ENCODE results near the gene PTK6.
"Not testable (repeated sequence)": the region's sequence is repeated elsewhere in the genome, so short reads cannot be mapped to it uniquely, and the experiment has no call there.

PTK6 gene

GRCh38 chr20:63562461-63563224 lies 25.5 kb upstream of the PTK6 start:
- Histone ChIP-seq H3K36me3 (ENCODE audit: control insufficient read depth, insufficient read depth, low read length) (peaks cover 44% of the 10 kb centered on the region), H3K27me3 (replicated peaks; ENCODE audit: control insufficient read depth, insufficient read depth, low read length) (no peaks in the 10 kb centered on the region), H3K4me3 (replicated peaks; ENCODE audit: low read depth, low read length) (no peak overlapping the region)
- no peak for TF ChIP-seq CTCF (IDR thresholded peaks at IDR 0.05; ENCODE audit: insufficient read depth, low read length, poor library complexity, severe bottlenecking)
- DNase-seq (ENCODE audit: extremely low read depth, insufficient read length): no peak

GRCh38 chr20:63561624-63562396 lies 24.6 kb upstream of the PTK6 start:
- no peaks in the 10 kb centered on the region for H3K27me3 ChIP-seq (replicated peaks; ENCODE audit: control insufficient read depth, insufficient read depth, low read length)

GRCh38 chr20:63560856-63561609 lies 23.9 kb upstream of the PTK6 start:
- Histone ChIP-seq H3K4me3 (replicated peaks; ENCODE audit: low read depth, low read length) (no peak overlapping the region), H3K27me3 (replicated peaks; ENCODE audit: control insufficient read depth, insufficient read depth, low read length) (no peaks in the 10 kb centered on the region), H3K36me3 (ENCODE audit: control insufficient read depth, insufficient read depth, low read length) (peaks cover 39% of the 10 kb centered on the region)
- DNase-seq (ENCODE audit: extremely low read depth, insufficient read length): peak; percentile 16
- no peak for TF ChIP-seq CTCF (IDR thresholded peaks at IDR 0.05; ENCODE audit: insufficient read depth, low read length, poor library complexity, severe bottlenecking)

More at GRCh38 chr20:63561624-63562396, 24.6 kb upstream of the PTK6 start:
- Histone ChIP-seq H3K4me3 (replicated peaks; ENCODE audit: low read depth, low read length) (no peak overlapping the region), H3K36me3 (ENCODE audit: control insufficient read depth, insufficient read depth, low read length) (peaks cover 41% of the 10 kb centered on the region)
- no peak for TF ChIP-seq CTCF (IDR thresholded peaks at IDR 0.05; ENCODE audit: insufficient read depth, low read length, poor library complexity, severe bottlenecking)
- DNase-seq (ENCODE audit: extremely low read depth, insufficient read length): no peak

- no peak for TF ChIP-seq CTCF (IDR thresholded peaks at IDR 0.05; ENCODE audit: insufficient read depth, low read length, poor library complexity, severe bottlenecking)
- DNase-seq (ENCODE audit: extremely low read depth, insufficient read length): peak; percentile 22
- Histone ChIP-seq H3K27me3 (replicated peaks; ENCODE audit: control insufficient read depth, insufficient read depth, low read length) (no peaks in the 10 kb centered on the region), H3K36me3 (ENCODE audit: control insufficient read depth, insufficient read depth, low read length) (peaks cover 33% of the 10 kb centered on the region), H3K4me3 (replicated peaks; ENCODE audit: low read depth, low read length) (no peak overlapping the region)
Observed at GRCh38 chr20:63560333-63560805, 23.2 kb upstream of the PTK6 start.

- H3K36me3 ChIP-seq (ENCODE audit: control insufficient read depth, insufficient read depth, low read length): peaks cover 27% of the 10 kb centered on the region
- DNase-seq (ENCODE audit: extremely low read depth, insufficient read length); H3K27me3 ChIP-seq (replicated peaks; ENCODE audit: control insufficient read depth, insufficient read depth, low read length); H3K4me3 ChIP-seq (replicated peaks; ENCODE audit: low read depth, low read length): not testable (repeated sequence)
Observed at GRCh38 chr20:63559485-63560332, 22.5 kb upstream of the PTK6 start.

Measured in GM06990 (cell line).